Glutamatergic neuron (in vitro differentiated cells): Measurements from ENCODE around the gene LRRC8D. TPM values are rescaled to one million over a fixed set of nuclear protein-coding genes. Genes with fewer than 3 reads are reported as not detected.
"Not testable (repeated sequence)": the region's sequence is repeated elsewhere in the genome, so short reads cannot be mapped to it uniquely, and the experiment has no call there.

Experiments used
- DNase-seq: peaks from one replicate; pipeline ENCODE4 v3.0.0; 2022
- H3K27ac Mint-ChIP-seq: one replicate; pipeline ENCODE4 v1.8.0; 2020; ENCODE audit warnings: mild to moderate bottlenecking, mixed read lengths, inconsistent platforms; ENCODE audit not compliant: unreplicated experiment
- H3K27me3 Mint-ChIP-seq: one replicate; pipeline ENCODE4 v1.8.0; 2020; ENCODE audit warnings: mild to moderate bottlenecking, moderate library complexity, mixed read lengths, inconsistent platforms; ENCODE audit not compliant: unreplicated experiment
- H3K36me3 Mint-ChIP-seq: one replicate; pipeline ENCODE4 v1.8.0; 2020; ENCODE audit warnings: mild to moderate bottlenecking, mixed read lengths, inconsistent platforms; ENCODE audit not compliant: unreplicated experiment
- H3K4me1 Mint-ChIP-seq: one replicate; pipeline ENCODE4 v1.8.0; 2020; ENCODE audit warnings: mild to moderate bottlenecking, low read depth, mixed read lengths, inconsistent platforms; ENCODE audit not compliant: unreplicated experiment
- H3K4me3 Mint-ChIP-seq: one replicate; pipeline ENCODE4 v1.8.0; 2020; ENCODE audit warnings: mild to moderate bottlenecking, mixed read lengths, inconsistent platforms; ENCODE audit not compliant: unreplicated experiment
- H3K9me3 Mint-ChIP-seq: one replicate; pipeline ENCODE4 v1.8.0; 2020; ENCODE audit warnings: mild to moderate bottlenecking, moderate library complexity, mixed read lengths, inconsistent platforms; ENCODE audit not compliant: unreplicated experiment
- total RNA-seq: library from RNA; stranded (reverse); fragmentation: NEBNext Ultra II Directional; extraction: Animal tissue kit (Norgen Biotek cat#: 25700); gene quantifications from one replicate; pipeline ENCODE4 v1.2.1, GENCODE V29; 2021; ENCODE audit not compliant: unreplicated experiment
- TF ChIP-seq, protein P1 (sequence below): fragments of 200-600 bp; sonication (generic); IDR thresholded peaks from one replicate; pipeline ENCODE4 v1.5.0; 2021; ENCODE audit not compliant: partially characterized antibody, unreplicated experiment

LRRC8D gene
- total RNA-seq, 1 donor from 2014 or later, result 54.9 TPM

DNA sequence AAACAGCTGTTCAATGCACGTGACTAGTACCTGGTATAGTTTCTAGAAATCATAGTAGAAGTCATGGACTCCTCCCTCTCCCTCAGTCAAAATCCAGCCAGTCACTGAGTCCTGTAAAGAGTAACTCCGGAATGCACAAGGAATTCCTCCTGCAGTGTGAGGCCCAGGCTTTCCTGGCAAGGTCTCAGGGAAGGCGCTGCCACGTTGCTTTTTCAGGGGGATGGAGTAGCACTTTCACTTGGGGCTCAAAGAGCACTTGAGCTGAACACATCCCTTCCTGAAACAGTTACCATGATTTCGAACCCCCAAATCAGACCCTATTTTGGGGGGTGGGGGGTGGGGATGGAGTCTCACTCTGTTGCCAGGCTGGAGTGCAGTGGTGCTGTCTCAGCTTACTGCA is 26.4 kb upstream of the LRRC8D start:
- Mint-ChIP-seq H3K27ac (no peak overlapping the region), H3K9me3 (peaks cover 2% of the 10 kb centered on the region), H3K27me3 (peaks cover 2% of the 10 kb centered on the region), H3K4me1 (peaks cover 2% of the 10 kb centered on the region), H3K4me3 (no peak overlapping the region), H3K36me3 (no peaks in the 10 kb centered on the region)
- TF ChIP-seq, protein P1, sequence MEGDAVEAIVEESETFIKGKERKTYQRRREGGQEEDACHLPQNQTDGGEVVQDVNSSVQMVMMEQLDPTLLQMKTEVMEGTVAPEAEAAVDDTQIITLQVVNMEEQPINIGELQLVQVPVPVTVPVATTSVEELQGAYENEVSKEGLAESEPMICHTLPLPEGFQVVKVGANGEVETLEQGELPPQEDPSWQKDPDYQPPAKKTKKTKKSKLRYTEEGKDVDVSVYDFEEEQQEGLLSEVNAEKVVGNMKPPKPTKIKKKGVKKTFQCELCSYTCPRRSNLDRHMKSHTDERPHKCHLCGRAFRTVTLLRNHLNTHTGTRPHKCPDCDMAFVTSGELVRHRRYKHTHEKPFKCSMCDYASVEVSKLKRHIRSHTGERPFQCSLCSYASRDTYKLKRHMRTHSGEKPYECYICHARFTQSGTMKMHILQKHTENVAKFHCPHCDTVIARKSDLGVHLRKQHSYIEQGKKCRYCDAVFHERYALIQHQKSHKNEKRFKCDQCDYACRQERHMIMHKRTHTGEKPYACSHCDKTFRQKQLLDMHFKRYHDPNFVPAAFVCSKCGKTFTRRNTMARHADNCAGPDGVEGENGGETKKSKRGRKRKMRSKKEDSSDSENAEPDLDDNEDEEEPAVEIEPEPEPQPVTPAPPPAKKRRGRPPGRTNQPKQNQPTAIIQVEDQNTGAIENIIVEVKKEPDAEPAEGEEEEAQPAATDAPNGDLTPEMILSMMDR, result no peak
- DNase-seq, result no peak

DNA sequence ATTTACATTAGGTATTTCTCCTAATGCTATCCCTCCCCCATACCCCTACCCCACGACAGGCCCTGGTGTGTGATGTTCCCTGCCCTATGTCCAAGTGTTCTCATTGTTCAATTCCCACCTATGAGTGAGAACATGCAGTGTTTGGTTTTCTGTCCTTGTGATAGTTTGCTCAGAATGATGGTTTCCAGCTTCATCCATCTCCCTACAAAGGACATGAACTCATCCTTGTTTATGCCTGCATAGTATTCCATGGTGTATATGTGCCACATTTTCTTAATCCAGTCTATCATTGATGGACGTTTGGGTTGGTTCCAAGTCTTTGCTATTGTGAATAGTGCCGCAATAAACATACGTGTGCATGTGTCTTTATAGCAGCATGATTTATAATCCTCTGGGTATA is 25.3 kb upstream of the LRRC8D start:
- not testable (repeated sequence) for H3K9me3 Mint-ChIP-seq, DNase-seq, H3K27ac Mint-ChIP-seq, H3K36me3 Mint-ChIP-seq, H3K4me1 Mint-ChIP-seq, H3K4me3 Mint-ChIP-seq, H3K27me3 Mint-ChIP-seq

DNA sequence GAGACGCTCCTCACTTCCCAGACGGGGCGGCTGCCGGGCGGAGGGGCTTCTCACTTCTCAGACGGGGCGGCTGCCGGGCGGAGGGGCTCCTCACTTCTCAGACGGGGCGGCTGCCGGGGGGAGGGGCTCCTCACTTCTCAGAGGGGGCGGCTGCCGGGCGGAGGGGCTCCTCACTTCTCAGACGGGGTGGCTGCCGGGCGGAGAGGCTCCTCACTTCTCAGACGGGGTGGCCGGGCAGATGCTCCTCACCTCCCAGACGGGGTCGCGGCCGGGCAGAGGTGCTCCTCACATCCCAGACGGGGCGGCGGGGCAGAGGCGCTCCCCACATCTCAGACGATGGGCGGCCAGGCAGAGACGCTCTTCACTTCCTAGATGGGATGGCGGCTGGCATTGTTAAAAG is 23.0 kb upstream of the LRRC8D start:
- H3K9me3 Mint-ChIP-seq, H3K36me3 Mint-ChIP-seq, H3K27me3 Mint-ChIP-seq, H3K4me1 Mint-ChIP-seq, DNase-seq, H3K4me3 Mint-ChIP-seq: not testable (repeated sequence)
- peak overlapping the region; percentile 68 for H3K27ac Mint-ChIP-seq

DNA sequence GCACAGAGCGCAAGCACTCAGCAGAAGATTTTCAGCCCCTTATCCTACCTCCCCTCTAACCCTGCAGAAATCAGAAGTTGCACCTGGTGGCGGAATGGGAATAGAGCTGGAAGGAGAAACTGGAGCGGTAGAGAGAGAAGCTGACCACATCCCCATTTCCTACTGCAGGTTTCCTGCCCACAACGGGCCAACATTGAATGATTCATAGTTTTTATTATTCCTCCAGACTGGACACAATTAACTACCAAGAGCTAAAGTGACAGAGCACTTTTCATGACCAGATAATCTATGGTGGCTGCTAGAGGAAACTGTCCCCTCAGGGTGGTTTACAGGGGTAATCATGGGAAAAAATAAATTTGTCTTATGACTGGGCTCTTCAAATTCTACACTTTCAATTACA is 21.3 kb upstream of the LRRC8D start:
- no peak for DNase-seq
- Mint-ChIP-seq H3K36me3 (no peaks in the 10 kb centered on the region), H3K9me3 (peaks cover 2% of the 10 kb centered on the region), H3K4me1 (peaks cover 10% of the 10 kb centered on the region), H3K27ac (no peak overlapping the region), H3K27me3 (peaks cover 2% of the 10 kb centered on the region), H3K4me3 (no peak overlapping the region)
- TF ChIP-seq, protein P1, result no peak

DNA sequence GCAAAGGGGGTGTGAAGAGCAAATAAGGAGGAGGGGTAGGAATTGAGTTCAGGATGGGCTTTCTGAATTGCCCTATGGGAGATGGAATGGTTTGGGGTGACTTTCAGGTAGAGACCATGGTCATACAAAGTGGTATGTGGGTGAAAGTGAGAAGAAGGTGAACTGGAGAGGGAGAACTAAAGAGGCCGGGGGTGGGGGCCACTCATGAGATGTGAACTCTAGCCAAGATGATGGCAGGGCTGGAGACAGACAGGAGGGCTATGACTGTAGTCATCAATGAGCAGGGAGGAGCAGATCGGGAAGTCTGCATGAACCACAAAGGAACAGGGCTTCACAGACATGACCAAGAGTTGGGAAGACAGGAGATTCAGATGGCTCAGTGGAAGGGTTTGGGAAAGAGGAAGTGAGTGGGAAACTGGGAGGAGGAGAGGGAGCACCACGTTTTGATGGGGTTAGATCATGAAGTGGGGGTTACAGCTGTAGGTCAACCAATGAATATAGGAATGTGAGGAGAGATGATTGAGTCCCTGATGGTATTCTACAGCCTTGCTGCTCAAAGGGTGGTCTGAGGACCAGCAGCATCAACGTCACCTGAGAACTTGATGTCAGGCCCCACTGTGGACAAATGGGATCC is 20.7 kb upstream of the LRRC8D start:
- Mint-ChIP-seq H3K27ac (no peak overlapping the region), H3K4me3 (no peak overlapping the region), H3K36me3 (no peaks in the 10 kb centered on the region), H3K9me3 (peaks cover 2% of the 10 kb centered on the region), H3K27me3 (peaks cover 2% of the 10 kb centered on the region), H3K4me1 (peaks cover 10% of the 10 kb centered on the region)
- TF ChIP-seq, protein P1, result no peak
- DNase-seq, result no peak

DNA sequence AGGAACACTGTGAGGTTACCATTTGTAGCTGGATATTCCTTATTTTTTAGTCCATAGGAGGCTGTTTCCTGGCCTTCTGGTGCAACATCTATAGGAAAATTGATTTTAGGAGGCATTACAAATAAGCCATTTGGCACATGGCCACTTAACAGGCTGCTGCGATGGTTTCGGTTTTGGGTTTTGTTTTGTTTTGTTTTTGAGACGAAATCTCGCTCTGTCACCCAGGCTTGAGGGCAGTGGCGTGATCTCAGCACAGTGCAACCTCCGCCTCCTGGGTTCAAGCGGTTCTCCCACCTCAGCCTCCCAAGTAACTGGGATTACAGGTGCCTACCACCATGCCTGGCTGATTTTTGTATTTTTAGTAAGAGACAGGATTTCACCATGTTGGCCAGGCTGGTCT is 20.1 kb upstream of the LRRC8D start:
- Mint-ChIP-seq H3K27ac (no peak overlapping the region), H3K9me3 (peaks cover 2% of the 10 kb centered on the region), H3K36me3 (no peaks in the 10 kb centered on the region), H3K4me3 (no peak overlapping the region), H3K27me3 (no peaks in the 10 kb centered on the region), H3K4me1 (peaks cover 10% of the 10 kb centered on the region)
- no peak for DNase-seq
- TF ChIP-seq, protein P1, result no peak
